GM21619 (cell line): ENCODE data around the gene CGREF1.

ENCODE experiments used
- ATAC-seq: cut with Tn5 transposase; IDR thresholded peaks from one replicate; pipeline ENCODE4 v1.9.1; 2021; ENCODE audit not compliant: unreplicated experiment

CGREF1 gene

DNA sequence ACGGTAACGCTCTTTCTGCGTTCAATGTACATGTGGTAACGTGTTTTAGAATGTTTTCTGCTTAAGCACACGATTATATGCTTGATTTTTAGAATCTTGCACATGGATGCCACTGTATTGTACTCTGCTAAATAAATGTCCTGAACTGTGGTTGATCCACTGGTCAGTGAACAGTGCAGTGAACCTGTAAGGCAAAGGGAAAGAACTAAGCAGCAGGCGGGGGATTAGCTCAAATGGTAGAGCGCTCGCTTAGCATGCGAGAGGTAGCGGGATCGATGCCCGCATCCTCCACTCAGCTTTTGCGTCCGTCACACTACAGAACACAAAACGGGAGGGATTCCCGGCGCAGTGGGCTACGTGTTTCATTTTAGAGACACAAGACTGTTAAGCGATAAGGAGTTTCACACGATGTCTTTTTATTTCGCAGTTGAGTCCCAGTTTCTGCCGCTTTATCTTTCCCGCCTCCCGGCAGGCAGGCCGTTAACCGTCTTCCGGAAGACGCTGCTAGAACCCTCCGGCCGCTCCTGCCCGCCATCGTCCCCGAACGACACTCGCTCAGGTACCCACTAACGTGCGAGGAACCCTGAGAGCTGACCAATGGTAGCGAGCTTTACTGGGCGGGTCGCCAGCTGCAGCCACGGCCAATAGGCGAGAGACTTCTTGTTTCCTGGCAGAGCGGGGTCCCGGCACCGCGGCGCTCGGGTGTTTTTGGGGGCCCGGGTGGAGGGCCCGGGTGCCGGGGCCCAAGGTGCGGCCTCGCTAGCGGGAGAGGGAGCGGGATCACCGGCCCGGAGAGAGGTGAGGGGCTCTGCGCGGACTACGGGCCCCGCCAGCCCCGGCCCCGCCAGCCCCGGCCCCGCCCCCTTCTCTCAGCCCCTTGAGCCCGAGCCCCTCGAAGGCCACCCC lies 67.7 kb downstream of the CGREF1 start, which contains the start of gene AGBL5:
Gene AGBL5, plus strand, starts transcription at position 673 of the 906 bp plus-strand sequence. CDS start 1,291 bp downstream, outside the sequence.
- peak; percentile 70 for ATAC-seq
